GM12878 (cell line): ENCODE measurements around the gene IL17B. TPM values are rescaled to one million over a fixed set of nuclear protein-coding genes. Genes with fewer than 3 reads are reported as not detected.

Experiments used
- CEBPB ChIP-seq, 2 experiments: fragments of 150-350 bp in 1 of 2; IDR thresholded peaks; 2 replicates each; pipeline ENCODE4 v1.6.1; 2012 to 2014; ENCODE audit warnings: low read depth in 2 of 2, low read length in 2 of 2, borderline replicate concordance in 1 of 2, inconsistent platforms in 1 of 2
- CREM ChIP-seq: IDR thresholded peaks from 2 replicates; pipeline ENCODE4 v1.6.1; 2014; ENCODE audit warnings: antibody characterized with exemption, low read depth
- ESRRA ChIP-seq: IDR thresholded peaks from 2 replicates; pipeline ENCODE4 v1.6.1; 2012; ENCODE audit warnings: mild to moderate bottlenecking, low read length, improper control_type of control experiment
- HDAC2 ChIP-seq: fragments of 200-600 bp; sonication (generic); IDR thresholded peaks from 2 replicates; pipeline ENCODE4 v1.6.1; 2017
- JUND ChIP-seq: IDR thresholded peaks from 2 replicates; pipeline ENCODE4 v1.6.1; 2012; ENCODE audit warnings: low read depth, mild to moderate bottlenecking, low read length, improper control_type of control experiment, moderate library complexity
- KAT2A ChIP-seq: conservative IDR thresholded peaks from 2 replicates; pipeline ENCODE4 v1.6.1; 2011; ENCODE audit warnings: low read depth, low read length; ENCODE audit not compliant: control insufficient read depth
- RAD51 ChIP-seq: fragments of 450-650 bp; IDR thresholded peaks from 2 replicates; pipeline ENCODE4 v1.6.1; 2016; ENCODE audit warnings: moderate library complexity, mild to moderate bottlenecking, inconsistent platforms
- SMAD1 ChIP-seq: fragments of 450-650 bp; IDR thresholded peaks from 2 replicates; pipeline ENCODE4 v1.6.1; 2018; ENCODE audit warnings: mild to moderate bottlenecking, low read depth; ENCODE audit not compliant: partially characterized antibody
- TAF1 ChIP-seq: IDR thresholded peaks from 2 replicates; pipeline ENCODE4 v1.6.1; 2011; ENCODE audit warnings: mild to moderate bottlenecking, low read depth, low read length, borderline replicate concordance
- polyA plus RNA-seq, 11 experiments: library from polyadenylated mRNA; depleted of rRNA in 4 of 11; unstranded in 6 of 11; stranded (reverse) in 5 of 11; fragments of >200 nt; fragmentation: Nextera tagmentation in 4 of 11; fragmentation: Illumina TruSeq in 1 of 11; extraction: Ambion mirVana in 4 of 11; extraction: Trizol in 1 of 11; gene quantifications; 1 replicate in 1 of 11; 2 replicates in 10 of 11; pipeline versions ENCODE4 v1.2.1 to v1.2.3, GENCODE V29; 2011 to 2016; ENCODE audit warnings: inconsistent platforms in 2 of 11, missing spikeins in 2 of 11, low read depth in 1 of 11
- total RNA-seq, 4 experiments: library from RNA; depleted of rRNA in 3 of 4; stranded (reverse); fragments of >200 nt in 3 of 4; fragmentation: Illumina TruSeq in 1 of 4; extraction: Trizol in 1 of 4; gene quantifications; 2 replicates each; pipeline versions ENCODE4 v1.2.1 to v1.2.3, GENCODE V29; 2013 to 2021
- TF ChIP-seq, protein P1 (sequence below): fragments of 450-650 bp; formaldehyde crosslinking; IDR thresholded peaks from 2 replicates; pipeline ENCODE4 v1.5.0; 2022; ENCODE audit warnings: mild to moderate bottlenecking, missing genetic modification characterization
- TF ChIP-seq, protein P2 (sequence below): fragments of 450-650 bp; IDR thresholded peaks from 2 replicates; pipeline ENCODE4 v1.6.1; 2016; ENCODE audit warnings: mild to moderate bottlenecking

IL17B gene
- total and polyA plus RNA-seq, 10 of the 15 experiments (the other 5 are each of a cell fraction or from before 2014, with no cell fraction given): not detected

DNA sequence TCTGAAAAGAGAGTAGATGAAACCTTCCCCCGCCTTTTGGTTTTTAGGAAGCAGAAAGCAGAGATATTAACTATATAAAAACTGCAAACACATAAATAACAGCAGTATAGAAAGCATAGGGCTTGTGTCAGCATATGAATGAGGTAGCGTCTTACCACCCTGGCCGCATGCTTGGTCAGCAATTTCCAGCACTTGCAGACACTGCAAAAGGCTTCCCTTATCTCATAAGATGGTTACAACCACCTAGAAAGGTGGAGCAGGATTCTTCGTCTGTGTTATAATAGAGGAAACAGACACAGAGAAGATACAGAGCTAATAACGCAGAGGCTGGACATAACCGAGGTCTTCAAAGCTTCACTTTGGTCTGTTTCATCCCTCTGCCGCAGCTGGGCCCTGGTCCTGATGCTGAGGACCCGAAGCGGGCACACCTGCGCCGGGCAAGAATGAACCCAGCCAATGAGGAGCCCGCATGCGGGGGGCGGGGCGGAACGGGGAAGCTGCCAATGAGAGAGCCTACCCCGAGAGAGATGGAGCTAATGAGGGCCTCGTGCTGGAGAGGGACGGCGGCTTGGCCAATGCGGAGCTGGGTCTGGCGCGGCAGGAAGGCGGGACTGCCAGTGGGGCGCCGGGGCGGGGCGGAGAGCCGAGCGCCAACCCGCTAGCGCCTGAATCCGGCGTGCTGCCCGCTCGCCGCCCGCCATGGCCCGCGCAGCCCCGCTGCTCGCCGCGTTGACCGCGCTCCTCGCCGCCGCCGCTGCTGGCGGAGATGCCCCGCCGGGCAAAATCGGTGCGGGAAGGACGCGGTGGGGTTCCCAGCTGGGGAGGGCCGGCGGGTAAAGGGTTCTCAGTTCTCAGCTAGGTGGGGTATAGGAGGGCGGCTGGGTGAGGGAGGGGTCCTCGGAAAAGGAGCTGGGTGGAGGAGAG lies 21.5 kb downstream of the IL17B start, which contains the start of gene PCYOX1L (continued):
- TF ChIP-seq TAF1 (no peak), KAT2A (no peak), HDAC2 (no peak), SMAD1 (no peak), CREM (0 out of 2 replicates have a peak, but pooled peaks have one; percentile 24), JUND (peak; percentile 90; the same call in 1 of the 2 replicates), CEBPB (IDR thresholded peaks at IDR 0.05; ENCODE audit: borderline replicate concordance in 1 of 2, low read depth in 2 of 2, low read length in 2 of 2) (no peak), RAD51 (no peak), ESRRA (no peak)
- TF ChIP-seq, protein P1, sequence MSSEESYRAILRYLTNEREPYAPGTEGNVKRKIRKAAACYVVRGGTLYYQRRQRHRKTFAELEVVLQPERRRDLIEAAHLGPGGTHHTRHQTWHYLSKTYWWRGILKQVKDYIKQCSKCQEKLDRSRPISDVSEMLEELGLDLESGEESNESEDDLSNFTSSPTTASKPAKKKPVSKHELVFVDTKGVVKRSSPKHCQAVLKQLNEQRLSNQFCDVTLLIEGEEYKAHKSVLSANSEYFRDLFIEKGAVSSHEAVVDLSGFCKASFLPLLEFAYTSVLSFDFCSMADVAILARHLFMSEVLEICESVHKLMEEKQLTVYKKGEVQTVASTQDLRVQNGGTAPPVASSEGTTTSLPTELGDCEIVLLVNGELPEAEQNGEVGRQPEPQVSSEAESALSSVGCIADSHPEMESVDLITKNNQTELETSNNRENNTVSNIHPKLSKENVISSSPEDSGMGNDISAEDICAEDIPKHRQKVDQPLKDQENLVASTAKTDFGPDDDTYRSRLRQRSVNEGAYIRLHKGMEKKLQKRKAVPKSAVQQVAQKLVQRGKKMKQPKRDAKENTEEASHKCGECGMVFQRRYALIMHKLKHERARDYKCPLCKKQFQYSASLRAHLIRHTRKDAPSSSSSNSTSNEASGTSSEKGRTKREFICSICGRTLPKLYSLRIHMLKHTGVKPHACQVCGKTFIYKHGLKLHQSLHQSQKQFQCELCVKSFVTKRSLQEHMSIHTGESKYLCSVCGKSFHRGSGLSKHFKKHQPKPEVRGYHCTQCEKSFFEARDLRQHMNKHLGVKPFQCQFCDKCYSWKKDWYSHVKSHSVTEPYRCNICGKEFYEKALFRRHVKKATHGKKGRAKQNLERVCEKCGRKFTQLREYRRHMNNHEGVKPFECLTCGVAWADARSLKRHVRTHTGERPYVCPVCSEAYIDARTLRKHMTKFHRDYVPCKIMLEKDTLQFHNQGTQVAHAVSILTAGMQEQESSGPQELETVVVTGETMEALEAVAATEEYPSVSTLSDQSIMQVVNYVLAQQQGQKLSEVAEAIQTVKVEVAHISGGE: no peak
- TF ChIP-seq, protein P2, sequence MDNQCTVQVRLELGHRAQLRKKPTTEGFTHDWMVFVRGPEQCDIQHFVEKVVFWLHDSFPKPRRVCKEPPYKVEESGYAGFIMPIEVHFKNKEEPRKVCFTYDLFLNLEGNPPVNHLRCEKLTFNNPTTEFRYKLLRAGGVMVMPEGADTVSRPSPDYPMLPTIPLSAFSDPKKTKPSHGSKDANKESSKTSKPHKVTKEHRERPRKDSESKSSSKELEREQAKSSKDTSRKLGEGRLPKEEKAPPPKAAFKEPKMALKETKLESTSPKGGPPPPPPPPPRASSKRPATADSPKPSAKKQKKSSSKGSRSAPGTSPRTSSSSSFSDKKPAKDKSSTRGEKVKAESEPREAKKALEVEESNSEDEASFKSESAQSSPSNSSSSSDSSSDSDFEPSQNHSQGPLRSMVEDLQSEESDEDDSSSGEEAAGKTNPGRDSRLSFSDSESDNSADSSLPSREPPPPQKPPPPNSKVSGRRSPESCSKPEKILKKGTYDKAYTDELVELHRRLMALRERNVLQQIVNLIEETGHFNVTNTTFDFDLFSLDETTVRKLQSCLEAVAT: 0 out of 2 replicates have a peak, but pooled peaks have one; percentile 14
